HEK293 (cell line): Measurements from ENCODE around the gene STRBP.

Source experiments
- BCL11A ChIP-seq: fragments of 450-650 bp; formaldehyde crosslinking; IDR thresholded peaks from 2 replicates; pipeline ENCODE4 v1.5.1; 2016; ENCODE audit warnings: low read depth, missing biosample characterization, missing genetic modification characterization
- BCL11B ChIP-seq: fragments of 450-650 bp; formaldehyde crosslinking; IDR thresholded peaks from 2 replicates; pipeline ENCODE4 v1.5.1; 2016; ENCODE audit warnings: low read depth, missing biosample characterization, missing genetic modification characterization
- FEZF1 ChIP-seq: fragments of 450-650 bp; formaldehyde crosslinking; IDR thresholded peaks from 2 replicates; pipeline ENCODE4 v1.5.1; 2016; ENCODE audit warnings: missing biosample characterization, missing genetic modification characterization
- HOXA7 ChIP-seq: sonication (generic); formaldehyde crosslinking; IDR thresholded peaks from 2 replicates; pipeline ENCODE4 v1.8.1; 2022; ENCODE audit warnings: missing genetic modification reagents, borderline replicate concordance
- MEIS1 ChIP-seq: sonication (generic); formaldehyde crosslinking; IDR thresholded peaks from 2 replicates; pipeline ENCODE4 v1.8.1; 2022; ENCODE audit warnings: missing genetic modification reagents, mild to moderate bottlenecking, borderline replicate concordance
- MYNN ChIP-seq: fragments of 450-650 bp; formaldehyde crosslinking; IDR thresholded peaks from 2 replicates; pipeline ENCODE4 v1.5.1; 2016; ENCODE audit warnings: missing biosample characterization, missing genetic modification characterization, borderline replicate concordance
- PATZ1 ChIP-seq: fragments of 450-650 bp; formaldehyde crosslinking; IDR thresholded peaks from 2 replicates; pipeline ENCODE4 v1.5.1; 2016; ENCODE audit warnings: missing biosample characterization, missing genetic modification characterization
- SETDB1 ChIP-seq: IDR thresholded peaks from one replicate; pipeline ENCODE4 v1.6.1; 2017; ENCODE audit warnings: mild to moderate bottlenecking, low read length, moderate library complexity, mixed read lengths; ENCODE audit not compliant: insufficient read length
- SP3 ChIP-seq: fragments of 450-650 bp; formaldehyde crosslinking; IDR thresholded peaks from 2 replicates; pipeline ENCODE4 v1.5.1; 2016; ENCODE audit warnings: missing biosample characterization, missing genetic modification characterization
- SP7 ChIP-seq: fragments of 450-650 bp; formaldehyde crosslinking; IDR thresholded peaks from 2 replicates; pipeline ENCODE4 v1.5.1; 2016; ENCODE audit warnings: missing biosample characterization, missing genetic modification characterization
- YY1 ChIP-seq: fragments of 450-650 bp; formaldehyde crosslinking; IDR thresholded peaks from 2 replicates; pipeline ENCODE4 v1.5.1; 2018; ENCODE audit warnings: missing biosample characterization, missing genetic modification characterization
- YY2 ChIP-seq: fragments of 450-650 bp; formaldehyde crosslinking; IDR thresholded peaks from 2 replicates; pipeline ENCODE4 v1.5.1; 2016; ENCODE audit warnings: missing biosample characterization, missing genetic modification characterization
- ZFHX2 ChIP-seq: fragments of 450-650 bp; formaldehyde crosslinking; conservative IDR thresholded peaks from 2 replicates; pipeline ENCODE4 v1.5.1; 2016; ENCODE audit warnings: missing biosample characterization, missing genetic modification characterization
- ZFP69B ChIP-seq: fragments of 450-650 bp; formaldehyde crosslinking; IDR thresholded peaks from 2 replicates; pipeline ENCODE4 v1.5.1; 2016; ENCODE audit warnings: missing biosample characterization, missing genetic modification characterization
- ZNF10 ChIP-seq: fragments of 450-650 bp; formaldehyde crosslinking; IDR thresholded peaks from 2 replicates; pipeline ENCODE4 v1.5.1; 2017; ENCODE audit warnings: missing biosample characterization, missing genetic modification characterization
- ZNF121 ChIP-seq: fragments of 450-650 bp; formaldehyde crosslinking; IDR thresholded peaks from 2 replicates; pipeline ENCODE4 v1.5.1; 2016; ENCODE audit warnings: missing biosample characterization, missing genetic modification characterization
- ZNF157 ChIP-seq: fragments of 450-650 bp; formaldehyde crosslinking; IDR thresholded peaks from 2 replicates; pipeline ENCODE4 v1.5.1; 2016; ENCODE audit warnings: missing biosample characterization, missing genetic modification characterization
- ZNF175 ChIP-seq: fragments of 450-650 bp; formaldehyde crosslinking; IDR thresholded peaks from 2 replicates; pipeline ENCODE4 v1.5.1; 2016; ENCODE audit warnings: missing biosample characterization, missing genetic modification characterization
- ZNF2 ChIP-seq: fragments of 450-650 bp; formaldehyde crosslinking; IDR thresholded peaks from 2 replicates; pipeline ENCODE4 v1.5.1; 2016; ENCODE audit warnings: missing biosample characterization, missing genetic modification characterization
- ZNF311 ChIP-seq: fragments of 450-650 bp; formaldehyde crosslinking; IDR thresholded peaks from 2 replicates; pipeline ENCODE4 v1.5.1; 2017; ENCODE audit warnings: missing biosample characterization, missing genetic modification characterization, borderline replicate concordance
- ZNF324 ChIP-seq: fragments of 450-650 bp; formaldehyde crosslinking; IDR thresholded peaks from 2 replicates; pipeline ENCODE4 v1.5.1; 2016; ENCODE audit warnings: missing biosample characterization, missing genetic modification characterization
- ZNF37A ChIP-seq: fragments of 450-650 bp; IDR thresholded peaks from 2 replicates; pipeline ENCODE4 v1.5.1; 2018; ENCODE audit warnings: missing biosample characterization, missing genetic modification characterization
- ZNF433 ChIP-seq: fragments of 450-650 bp; formaldehyde crosslinking; IDR thresholded peaks from 2 replicates; pipeline ENCODE4 v1.5.1; 2016; ENCODE audit warnings: missing biosample characterization, missing genetic modification characterization, low read depth
- ZNF596 ChIP-seq: fragments of 450-650 bp; IDR thresholded peaks from 2 replicates; pipeline ENCODE4 v1.5.0; 2018; ENCODE audit warnings: missing biosample characterization, mild to moderate bottlenecking, missing genetic modification characterization, moderate library complexity
- ZNF621 ChIP-seq: fragments of 450-650 bp; formaldehyde crosslinking; IDR thresholded peaks from 2 replicates; pipeline ENCODE4 v1.5.1; 2017; ENCODE audit warnings: missing biosample characterization, missing genetic modification characterization
- ZNF660 ChIP-seq: fragments of 450-650 bp; IDR thresholded peaks from 2 replicates; pipeline ENCODE4 v1.5.1; 2018; ENCODE audit warnings: missing biosample characterization, mild to moderate bottlenecking, missing genetic modification characterization
- ZNF785 ChIP-seq: fragments of 450-650 bp; formaldehyde crosslinking; IDR thresholded peaks from 2 replicates; pipeline ENCODE4 v1.5.1; 2016; ENCODE audit warnings: missing biosample characterization, missing genetic modification characterization
- ZNF843 ChIP-seq: fragments of 450-650 bp; formaldehyde crosslinking; IDR thresholded peaks from 2 replicates; pipeline ENCODE4 v1.5.1; 2016; ENCODE audit warnings: missing biosample characterization, missing genetic modification characterization
- ZSCAN30 ChIP-seq: fragments of 450-650 bp; IDR thresholded peaks from 2 replicates; pipeline ENCODE4 v1.5.1; 2018; ENCODE audit warnings: missing biosample characterization, mild to moderate bottlenecking, missing genetic modification characterization, moderate library complexity
- ZXDB ChIP-seq: fragments of 450-650 bp; formaldehyde crosslinking; IDR thresholded peaks from 2 replicates; pipeline ENCODE4 v1.5.1; 2016; ENCODE audit warnings: missing biosample characterization, missing genetic modification characterization
- TF ChIP-seq, protein P1 (sequence below): fragments of 450-650 bp; formaldehyde crosslinking; optimal IDR thresholded peaks from 2 replicates; pipeline ENCODE3; 2016; ENCODE audit warnings: missing biosample characterization, mild to moderate bottlenecking, missing genetic modification characterization
- TF ChIP-seq, protein P2 (sequence below): fragments of 450-650 bp; formaldehyde crosslinking; IDR thresholded peaks from 2 replicates; pipeline ENCODE4; 2016; ENCODE audit warnings: missing biosample characterization, missing genetic modification characterization
- TF ChIP-seq, protein P3 (sequence below): fragments of 450-650 bp; formaldehyde crosslinking; IDR thresholded peaks from 2 replicates; pipeline ENCODE4 v1.5.1; 2016; ENCODE audit warnings: missing biosample characterization, missing genetic modification characterization, low read depth
- TF ChIP-seq, protein P4 (sequence below): fragments of 450-650 bp; formaldehyde crosslinking; IDR thresholded peaks from 2 replicates; pipeline ENCODE4 v1.5.1; 2016; ENCODE audit warnings: missing biosample characterization, missing genetic modification characterization

STRBP gene

GRCh38 chr9:123268465-123269259 lies at the start of gene STRBP (continued):
- no peak for TF ChIP-seq ZNF121 (tag by site-specific recombination)
- no peak for TF ChIP-seq ZNF621
- no peak for TF ChIP-seq SETDB1
- TF ChIP-seq ZNF10 (tag by site-specific recombination), result peak; percentile 18; the same call in 1 of the 2 replicates
- no peak for TF ChIP-seq ZNF433 (tag by site-specific recombination)
- TF ChIP-seq BCL11A (tag by site-specific recombination), result no peak
- TF ChIP-seq ZNF37A (tag by site-specific recombination), result no peak
- TF ChIP-seq MEIS1 (CRISPR knock-in tag), result no peak
- TF ChIP-seq SP3, result 0 out of 2 replicates have a peak, but pooled peaks have one; percentile 38
- TF ChIP-seq MYNN (tag by site-specific recombination), result no peak
- TF ChIP-seq, protein P1, sequence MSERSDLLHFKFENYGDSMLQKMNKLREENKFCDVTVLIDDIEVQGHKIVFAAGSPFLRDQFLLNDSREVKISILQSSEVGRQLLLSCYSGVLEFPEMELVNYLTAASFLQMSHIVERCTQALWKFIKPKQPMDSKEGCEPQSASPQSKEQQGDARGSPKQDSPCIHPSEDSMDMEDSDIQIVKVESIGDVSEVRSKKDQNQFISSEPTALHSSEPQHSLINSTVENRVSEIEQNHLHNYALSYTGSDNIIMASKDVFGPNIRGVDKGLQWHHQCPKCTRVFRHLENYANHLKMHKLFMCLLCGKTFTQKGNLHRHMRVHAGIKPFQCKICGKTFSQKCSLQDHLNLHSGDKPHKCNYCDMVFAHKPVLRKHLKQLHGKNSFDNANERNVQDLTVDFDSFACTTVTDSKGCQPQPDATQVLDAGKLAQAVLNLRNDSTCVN (tag by site-specific recombination), result peak; percentile 91
- TF ChIP-seq ZFHX2 (tag by site-specific recombination), result peak; percentile 57; the same call in 1 of the 2 replicates
- no peak for TF ChIP-seq ZNF324 (tag by site-specific recombination)
- TF ChIP-seq, protein P2, sequence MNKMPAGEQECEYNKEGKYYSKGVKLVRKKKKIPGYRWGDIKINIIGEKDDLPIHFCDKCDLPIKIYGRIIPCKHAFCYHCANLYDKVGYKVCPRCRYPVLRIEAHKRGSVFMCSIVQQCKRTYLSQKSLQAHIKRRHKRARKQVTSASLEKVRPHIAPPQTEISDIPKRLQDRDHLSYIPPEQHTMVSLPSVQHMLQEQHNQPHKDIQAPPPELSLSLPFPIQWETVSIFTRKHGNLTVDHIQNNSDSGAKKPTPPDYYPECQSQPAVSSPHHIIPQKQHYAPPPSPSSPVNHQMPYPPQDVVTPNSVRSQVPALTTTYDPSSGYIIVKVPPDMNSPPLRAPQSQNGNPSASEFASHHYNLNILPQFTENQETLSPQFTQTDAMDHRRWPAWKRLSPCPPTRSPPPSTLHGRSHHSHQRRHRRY (tag by site-specific recombination), result no peak
- TF ChIP-seq ZNF311 (tag by site-specific recombination), result no peak
- TF ChIP-seq HOXA7, result no peak
- TF ChIP-seq ZNF660, result no peak
- TF ChIP-seq BCL11B (tag by site-specific recombination), result no peak
- no peak for TF ChIP-seq YY1
- TF ChIP-seq, protein P3, sequence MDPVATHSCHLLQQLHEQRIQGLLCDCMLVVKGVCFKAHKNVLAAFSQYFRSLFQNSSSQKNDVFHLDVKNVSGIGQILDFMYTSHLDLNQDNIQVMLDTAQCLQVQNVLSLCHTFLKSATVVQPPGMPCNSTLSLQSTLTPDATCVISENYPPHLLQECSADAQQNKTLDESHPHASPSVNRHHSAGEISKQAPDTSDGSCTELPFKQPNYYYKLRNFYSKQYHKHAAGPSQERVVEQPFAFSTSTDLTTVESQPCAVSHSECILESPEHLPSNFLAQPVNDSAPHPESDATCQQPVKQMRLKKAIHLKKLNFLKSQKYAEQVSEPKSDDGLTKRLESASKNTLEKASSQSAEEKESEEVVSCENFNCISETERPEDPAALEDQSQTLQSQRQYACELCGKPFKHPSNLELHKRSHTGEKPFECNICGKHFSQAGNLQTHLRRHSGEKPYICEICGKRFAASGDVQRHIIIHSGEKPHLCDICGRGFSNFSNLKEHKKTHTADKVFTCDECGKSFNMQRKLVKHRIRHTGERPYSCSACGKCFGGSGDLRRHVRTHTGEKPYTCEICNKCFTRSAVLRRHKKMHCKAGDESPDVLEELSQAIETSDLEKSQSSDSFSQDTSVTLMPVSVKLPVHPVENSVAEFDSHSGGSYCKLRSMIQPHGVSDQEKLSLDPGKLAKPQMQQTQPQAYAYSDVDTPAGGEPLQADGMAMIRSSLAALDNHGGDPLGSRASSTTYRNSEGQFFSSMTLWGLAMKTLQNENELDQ (tag by site-specific recombination), result no peak
- no peak; the same call in 1 of the 2 replicates for TF ChIP-seq ZNF2 (tag by site-specific recombination)
- no peak for TF ChIP-seq ZFP69B
- TF ChIP-seq, protein P4, sequence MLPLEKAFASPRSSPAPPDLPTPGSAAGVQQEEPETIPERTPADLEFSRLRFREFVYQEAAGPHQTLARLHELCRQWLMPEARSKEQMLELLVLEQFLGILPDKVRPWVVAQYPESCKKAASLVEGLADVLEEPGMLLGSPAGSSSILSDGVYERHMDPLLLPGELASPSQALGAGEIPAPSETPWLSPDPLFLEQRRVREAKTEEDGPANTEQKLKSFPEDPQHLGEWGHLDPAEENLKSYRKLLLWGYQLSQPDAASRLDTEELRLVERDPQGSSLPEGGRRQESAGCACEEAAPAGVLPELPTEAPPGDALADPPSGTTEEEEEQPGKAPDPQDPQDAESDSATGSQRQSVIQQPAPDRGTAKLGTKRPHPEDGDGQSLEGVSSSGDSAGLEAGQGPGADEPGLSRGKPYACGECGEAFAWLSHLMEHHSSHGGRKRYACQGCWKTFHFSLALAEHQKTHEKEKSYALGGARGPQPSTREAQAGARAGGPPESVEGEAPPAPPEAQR, result no peak
- TF ChIP-seq ZNF843 (tag by site-specific recombination), result peak; percentile 17; the same call in 1 of the 2 replicates
- peak; percentile 62; the same call in 1 of the 2 replicates for TF ChIP-seq ZXDB
- TF ChIP-seq YY2 (tag by site-specific recombination), result no peak
- no peak for TF ChIP-seq ZNF785
- TF ChIP-seq ZSCAN30, result 0 out of 2 replicates have a peak, but pooled peaks have one; percentile 42
- TF ChIP-seq ZNF596, result no peak
- peak; percentile 47 for TF ChIP-seq SP7 (tag by site-specific recombination)
- peak; percentile 88 for TF ChIP-seq PATZ1 (tag by site-specific recombination)
- TF ChIP-seq ZNF175 (tag by site-specific recombination), result no peak
- TF ChIP-seq FEZF1 (tag by site-specific recombination), result no peak
- TF ChIP-seq ZNF157 (tag by site-specific recombination), result no peak
